PC-3 (cell line): ENCODE measurements around the gene COMMD8. TPM values are rescaled to one million over a fixed set of nuclear protein-coding genes. Genes with fewer than 3 reads are reported as not detected.

Experiments used
- ATAC-seq: fragments of 200-7000 bp; cut with Tn5 transposase; 2 replicates; pipeline ENCODE4 v1.9.1; 2020; ENCODE audit warnings: mild to moderate bottlenecking, moderate library complexity
- BruUV-seq: library from RNA; stranded (reverse); fragments of 400-500 nt; replicated peaks from 2 replicates; lab custom pipeline; 2021; lab: Mats Ljungman, UMichigan
- CTCF ChIA-PET: fragments of 300-600 bp; sonication (Branson Sonifier 250); formaldehyde crosslinking; loops from one replicate; lab custom pipeline; 2022; ENCODE audit warnings: antibody characterized with exemption; lab: Charles Lee
- POLR2A ChIA-PET: fragments of 300-600 bp; sonication (Branson Sonifier 250); formaldehyde crosslinking; loops from one replicate; lab custom pipeline; 2022; ENCODE audit warnings: antibody characterized with exemption; ENCODE audit not compliant: unreplicated experiment; lab: Charles Lee
- DNase-seq: peaks from one replicate; pipeline ENCODE4 v3.0.0-alpha.2; 2015
- H2AFZ ChIP-seq: fragments of 300-600 bp; sonication (generic); 2 replicates; pipeline ENCODE4 v1.6.0; 2016; ENCODE audit warnings: antibody characterized with exemption, low read length
- H3F3A ChIP-seq: fragments of 300-600 bp; sonication (generic); one replicate; pipeline ENCODE4 v1.6.0; 2017; ENCODE audit warnings: antibody characterized with exemption, low read length, control low read depth, mild to moderate bottlenecking; ENCODE audit not compliant: unreplicated experiment
- H3K27ac ChIP-seq: fragments of 300-600 bp; sonication (generic); 2 replicates; pipeline ENCODE4 v1.5.1; 2016; ENCODE audit warnings: mild to moderate bottlenecking, low read length
- H3K27me3 ChIP-seq: fragments of 300-600 bp; sonication (generic); 2 replicates; pipeline ENCODE4 v1.6.1; 2016; ENCODE audit warnings: low read length, mixed read lengths
- H3K36me3 ChIP-seq: fragments of 300-600 bp; sonication (generic); 2 replicates; pipeline ENCODE4 v1.6.1; 2016; ENCODE audit warnings: low read depth, mixed run types, low read length, mixed read lengths
- H3K4me1 ChIP-seq: fragments of 300-600 bp; sonication (generic); 2 replicates; pipeline ENCODE4 v1.5.1; 2016; ENCODE audit warnings: low read length; ENCODE audit not compliant: insufficient read depth
- H3K4me2 ChIP-seq: fragments of 300-600 bp; sonication (generic); 2 replicates; pipeline ENCODE4 v1.6.0; 2016; ENCODE audit warnings: low read length
- H3K4me3 ChIP-seq: fragments of 300-600 bp; sonication (generic); 2 replicates; pipeline ENCODE4 v1.5.1; 2016; ENCODE audit warnings: mild to moderate bottlenecking, low read length, mixed read lengths
- H3K79me2 ChIP-seq: fragments of 300-600 bp; sonication (generic); 2 replicates; pipeline ENCODE4 v1.6.1; 2017; ENCODE audit warnings: low read length, mixed read lengths
- H3K9ac ChIP-seq: fragments of 300-600 bp; sonication (generic); 2 replicates; pipeline ENCODE4 v1.6.0; 2016; ENCODE audit warnings: mild to moderate bottlenecking, low read length
- H3K9me2 ChIP-seq: fragments of 300-600 bp; sonication (generic); replicated peaks from 2 replicates; pipeline ENCODE4 v1.6.1; 2016; ENCODE audit warnings: mixed run types, low read length, mixed read lengths
- H3K9me3 ChIP-seq: fragments of 300-600 bp; sonication (generic); 2 replicates; pipeline ENCODE4 v1.6.1; 2016; ENCODE audit warnings: low read length, mixed read lengths
- H4K20me1 ChIP-seq: fragments of 300-600 bp; sonication (generic); 2 replicates; pipeline ENCODE4 v1.6.1; 2016; ENCODE audit warnings: low read length, mixed read lengths
- CTCF ChIP-seq: fragments of 300-600 bp; sonication (generic); conservative IDR thresholded peaks from 2 replicates; pipeline ENCODE4 v1.5.1; 2017; ENCODE audit warnings: antibody characterized with exemption, low read depth, mild to moderate bottlenecking, low read length
- EZH2 ChIP-seq: fragments of 300-600 bp; sonication (generic); IDR thresholded peaks from one replicate; pipeline ENCODE4 v1.6.1; 2017; ENCODE audit warnings: antibody characterized with exemption, mild to moderate bottlenecking, low read length; ENCODE audit not compliant: unreplicated experiment
- EZH2phosphoT487 ChIP-seq: fragments of 300-600 bp; sonication (generic); IDR thresholded peaks from 2 replicates; pipeline ENCODE4 v1.6.1; 2018; ENCODE audit warnings: mild to moderate bottlenecking, antibody characterized with exemption, low read length, borderline replicate concordance
- intact Hi-C: fragments of 100-400 bp; cut with micrococcal nuclease; formaldehyde crosslinking; loops from 2 replicates; pipeline ENCODE4 v1.9.0; 2023
- total RNA-seq: library from RNA; depleted of rRNA; stranded (reverse); fragments of >200 nt; gene quantifications from 2 replicates; pipeline ENCODE4 v1.2.3, GENCODE V29; 2014; rRNA removed

The COMMD8 gene
- total RNA-seq, 1 experiment from 2014 or later: 9.5 TPM

GRCh38 chr4:47406408-47406807 lies 57.1 kb downstream of the COMMD8 start:
- Histone ChIP-seq H3K9me3 (no peaks in the 10 kb centered on the region), H3F3A (no peaks in the 10 kb centered on the region), H4K20me1 (no peaks in the 10 kb centered on the region), H2AFZ (no peak overlapping the region), H3K9ac (no peak overlapping the region), H3K27ac (no peak overlapping the region), H3K79me2 (no peaks in the 10 kb centered on the region), H3K4me1 (no peaks in the 10 kb centered on the region), H3K4me2 (no peak overlapping the region), H3K4me3 (no peak overlapping the region), H3K36me3 (no peaks in the 10 kb centered on the region), H3K9me2 (no peaks in the 10 kb centered on the region), H3K27me3 (peaks cover 20% of the 10 kb centered on the region; the same call in 1 of the 2 replicates)
- ChIA-PET CTCF (no interaction called here), POLR2A (no interaction called here)
- no TSS peak for BruUV-seq
- TF ChIP-seq EZH2: no peak
- no peak for TF ChIP-seq CTCF
- no peak for TF ChIP-seq EZH2phosphoT487
- ATAC-seq (no peak), DNase-seq (no peak)
- intact Hi-C loops: no loop called here

Other genes starting within 250 kb of the COMMD8 start
- 0.84 and 4.0 TPM in 2 replicates for gene ATP10D, start 21.6 kb upstream of the COMMD8 start, total RNA-seq